ENCODE data around the gene PCBP3. TPM values are rescaled to one million over a fixed set of nuclear protein-coding genes. Genes with fewer than 3 reads are reported as not detected.
"Not testable (repeated sequence)": the region's sequence is repeated elsewhere in the genome, so short reads cannot be mapped to it uniquely, and the experiment has no call there.

The PCBP3 gene
- total RNA-seq, 1 donor from 2014 or later, result 4.9 TPM

GRCh38 chr21:45873866-45874265 lies 230.3 kb downstream of the PCBP3 start:
- DNase-seq (ENCODE audit: low spot score), result peak; percentile 67

GRCh38 chr21:45874716-45875415 lies 231.3 kb downstream of the PCBP3 start:
- intact Hi-C loops (cut with DNase I), result no loop called here

More at GRCh38 chr21:45873866-45874265, 230.3 kb downstream of the PCBP3 start:
- intact Hi-C loops (cut with DNase I), result no loop called here

GRCh38 chr21:45875416-45875760 lies 231.9 kb downstream of the PCBP3 start:
- intact Hi-C loops (cut with DNase I), result no loop called here
- DNase-seq (ENCODE audit: low spot score), result peak; percentile 24

More at GRCh38 chr21:45874716-45875415, 231.3 kb downstream of the PCBP3 start:
- peak; percentile 59 for DNase-seq (ENCODE audit: low spot score)

- DNase-seq (ENCODE audit: low spot score), result peak; percentile 54
- intact Hi-C loops (cut with DNase I), result no loop called here
Measured at GRCh38 chr21:45875881-45876280, 232.4 kb downstream of the PCBP3 start.

GRCh38 chr21:45876381-45877170 lies 233.1 kb downstream of the PCBP3 start:
- peak; percentile 53 for DNase-seq (ENCODE audit: low spot score)
- intact Hi-C loops (cut with DNase I), result no loop called here

GRCh38 chr21:45877171-45877438 lies 233.6 kb downstream of the PCBP3 start:
- no peak for DNase-seq (ENCODE audit: low spot score)
- intact Hi-C loops (cut with DNase I), result no loop called here

GRCh38 chr21:45877821-45878469 lies 234.4 kb downstream of the PCBP3 start:
- intact Hi-C loops (cut with DNase I), result no loop called here
- DNase-seq (ENCODE audit: low spot score), result no peak

- DNase-seq (ENCODE audit: low spot score), result no peak
- intact Hi-C loops (cut with DNase I), result no loop called here
Measured at GRCh38 chr21:45880097-45881068, 236.9 kb downstream of the PCBP3 start.

GRCh38 chr21:45882645-45883044 lies 239.1 kb downstream of the PCBP3 start:
- intact Hi-C loops (cut with DNase I), result no loop called here
- no peak for DNase-seq (ENCODE audit: low spot score)

GRCh38 chr21:45883090-45883489 lies 239.6 kb downstream of the PCBP3 start:
- intact Hi-C loops (cut with DNase I), result no loop called here
- DNase-seq (ENCODE audit: low spot score), result no peak

GRCh38 chr21:45885597-45885929 lies 242.0 kb downstream of the PCBP3 start:
- no peak for DNase-seq (ENCODE audit: low spot score)
- intact Hi-C loops (cut with DNase I), result no loop called here

- DNase-seq (ENCODE audit: low spot score); intact Hi-C loops (cut with DNase I): not testable (repeated sequence)
Measured at GRCh38 chr21:45885930-45886601, 242.5 kb downstream of the PCBP3 start.

GRCh38 chr21:45886610-45887026 lies 243.1 kb downstream of the PCBP3 start:
- intact Hi-C loops (cut with DNase I), result no loop called here
- DNase-seq (ENCODE audit: low spot score), result no peak

- intact Hi-C loops (cut with DNase I), result no loop called here
- no peak for DNase-seq (ENCODE audit: low spot score)
Measured at GRCh38 chr21:45887120-45887611, 243.6 kb downstream of the PCBP3 start.

- intact Hi-C loops (cut with DNase I), result no loop called here
- no peak for DNase-seq (ENCODE audit: low spot score)
Measured at GRCh38 chr21:45887788-45888187, 244.3 kb downstream of the PCBP3 start.

GRCh38 chr21:45888386-45889009 lies 245.0 kb downstream of the PCBP3 start:
- no peak for DNase-seq (ENCODE audit: low spot score)
- intact Hi-C loops (cut with DNase I), result no loop called here

GRCh38 chr21:45889256-45889655 lies 245.7 kb downstream of the PCBP3 start:
- no peak for DNase-seq (ENCODE audit: low spot score)
- intact Hi-C loops (cut with DNase I), result no loop called here

- no peak for DNase-seq (ENCODE audit: low spot score)
- intact Hi-C loops (cut with DNase I), result no loop called here
Measured at GRCh38 chr21:45889961-45890360, 246.4 kb downstream of the PCBP3 start.

Data from cardiac septum (tissue), 1 donor.